Vagina (tissue), 2 donors: ENCODE measurements around the gene PDGFRA.

Experiments
- CTCF ChIP-seq, 3 experiments: fragments of 450-650 bp in 2 of 3; fragments of 200-600 bp in 1 of 3; sonication (generic) in 1 of 3; IDR thresholded peaks; one replicate each; pipeline ENCODE4 v1.5.1; 2017 to 2019; ENCODE audit warnings: antibody characterized with exemption in 3 of 3, mild to moderate bottlenecking in 2 of 3, moderate library complexity in 2 of 3
- POLR2A ChIP-seq, 2 donors: fragments of 450-650 bp; IDR thresholded peaks; one replicate each; pipeline ENCODE4 v1.6.1; 2017; ENCODE audit warnings: antibody characterized with exemption in 2 of 2, mild to moderate bottlenecking in 2 of 2, moderate library complexity in 2 of 2

GRCh38 chr4:54290980-54291379 lies 61.9 kb downstream of the PDGFRA start:
- TF ChIP-seq CTCF (IDR thresholded peaks at IDR 0.05) (no peak), POLR2A (IDR thresholded peaks at IDR 0.05) (no peak)
